Adrenal gland (tissue), 5 donors: ENCODE results near the gene ROCK2.
"Not testable (repeated sequence)": the region's sequence is repeated elsewhere in the genome, so short reads cannot be mapped to it uniquely, and the experiment has no call there.

ENCODE experiments used
- CTCF ChIP-seq, 6 experiments: fragments of 450-650 bp in 4 of 6; fragments of 200-600 bp in 2 of 6; sonication (generic) in 1 of 6; IDR thresholded peaks; 1 replicate in 5 of 6; 2 replicates in 1 of 6; pipeline versions ENCODE4 v1.5.1 to v1.8.0; 2016 to 2021; ENCODE audit warnings: antibody characterized with exemption in 6 of 6, mild to moderate bottlenecking in 2 of 6, moderate library complexity in 1 of 6
- POLR2A ChIP-seq, 2 donors: fragments of 450-650 bp; IDR thresholded peaks; one replicate each; pipeline ENCODE4 v1.6.1; 2017; ENCODE audit warnings: antibody characterized with exemption in 2 of 2, mild to moderate bottlenecking in 2 of 2, moderate library complexity in 1 of 2
- donor health status: DM: no; HTN: no; CAD: no.

- TF ChIP-seq CTCF, POLR2A (IDR thresholded peaks at IDR 0.05): not testable (repeated sequence)
Observed at GRCh38 chr2:11262438-11262837, 82.0 kb downstream of the ROCK2 start.
